Measurements from ENCODE around the gene TAC3. TPM values are rescaled to one million over a fixed set of nuclear protein-coding genes. Genes with fewer than 3 reads are reported as not detected.
A peak's percentile ranks its signal among the peaks of the same experiment; 100 is the strongest.
"Not testable (repeated sequence)": the region's sequence is repeated elsewhere in the genome, so short reads cannot be mapped to it uniquely, and the experiment has no call there.

TAC3 gene
- total RNA-seq = not detected in 2 replicates

DNA sequence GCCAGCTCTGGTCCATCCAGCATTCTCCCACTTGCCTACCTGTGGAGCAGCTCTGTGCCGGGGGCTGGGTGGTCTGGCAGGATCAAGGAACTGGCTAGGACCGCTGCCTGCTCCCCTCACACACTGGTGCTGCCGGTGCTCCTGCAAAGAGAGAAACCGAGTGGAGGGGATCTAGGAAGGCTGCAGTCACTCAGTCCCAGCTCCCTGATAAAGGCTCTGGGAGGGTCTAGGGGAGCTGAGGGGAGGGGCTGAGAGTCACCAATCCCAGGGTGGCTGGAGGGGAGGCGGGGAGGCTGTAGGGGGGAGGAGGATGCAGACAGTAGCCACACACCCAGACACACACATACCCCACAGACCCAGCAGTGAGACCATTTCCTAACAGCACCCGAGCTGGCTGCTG lies at the start of gene TAC3:
TAC3 (minus strand) TSS at position 182 of the 400 bp plus-strand sequence. CDS start 732 bp downstream, outside the sequence.
- no peak for DNase-seq (ENCODE audit: low read depth in 2 of 2)

DNA sequence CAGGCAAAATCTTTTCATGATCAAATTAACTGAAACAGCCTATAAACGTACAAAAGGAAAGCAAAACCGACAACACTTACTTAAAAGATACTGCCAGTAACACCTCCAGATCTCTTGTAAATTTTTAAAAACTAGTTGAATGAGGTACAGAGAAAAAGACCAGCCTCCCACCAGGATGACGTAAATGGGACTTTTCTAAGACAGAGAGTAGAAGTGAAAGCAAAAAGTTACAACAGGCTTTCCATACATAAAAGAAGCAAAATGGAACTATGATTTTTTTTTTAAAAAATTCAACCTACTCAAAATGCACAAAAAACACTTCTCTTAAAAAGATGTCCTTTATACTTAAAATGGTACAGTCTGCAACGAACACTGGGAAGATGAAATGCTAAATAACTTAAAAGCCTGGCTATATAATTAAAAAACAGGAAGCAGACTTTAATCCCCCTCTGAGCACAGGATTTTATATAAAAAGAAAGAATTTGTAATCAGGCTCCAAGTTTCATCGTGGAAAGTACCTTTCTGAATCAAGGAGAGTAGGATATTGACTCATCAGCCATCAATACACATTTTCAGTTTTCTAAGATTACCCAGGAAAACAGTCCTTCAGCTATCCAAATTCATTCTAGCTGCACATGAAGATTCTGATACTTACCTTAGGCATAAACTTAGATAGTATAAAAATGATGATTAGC lies 47.8 kb upstream of the TAC3 start:
- DNase-seq (ENCODE audit: low read depth in 2 of 2) = peak in 1 of 2 donors; percentile 30

DNA sequence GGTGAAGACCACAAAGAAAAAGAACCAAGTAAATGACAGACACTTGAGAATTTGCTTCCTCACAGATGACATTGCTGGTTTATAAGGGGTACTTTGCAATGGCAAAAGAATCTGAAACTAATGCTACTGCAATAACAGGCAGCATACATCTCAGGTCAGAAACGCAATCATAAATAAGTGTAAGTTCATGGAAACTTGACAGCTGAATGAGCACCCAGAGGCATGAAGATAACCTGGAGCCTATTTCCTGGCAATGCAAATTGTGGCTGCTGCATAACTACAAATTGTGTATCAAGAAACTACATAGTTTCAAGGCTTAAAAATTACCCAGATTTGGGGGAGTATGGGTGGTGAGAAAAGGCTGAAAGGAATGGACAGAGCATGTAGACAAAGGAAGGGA lies 42.1 kb upstream of the TAC3 start:
- no peak for DNase-seq (ENCODE audit: low read depth in 2 of 2)

DNA sequence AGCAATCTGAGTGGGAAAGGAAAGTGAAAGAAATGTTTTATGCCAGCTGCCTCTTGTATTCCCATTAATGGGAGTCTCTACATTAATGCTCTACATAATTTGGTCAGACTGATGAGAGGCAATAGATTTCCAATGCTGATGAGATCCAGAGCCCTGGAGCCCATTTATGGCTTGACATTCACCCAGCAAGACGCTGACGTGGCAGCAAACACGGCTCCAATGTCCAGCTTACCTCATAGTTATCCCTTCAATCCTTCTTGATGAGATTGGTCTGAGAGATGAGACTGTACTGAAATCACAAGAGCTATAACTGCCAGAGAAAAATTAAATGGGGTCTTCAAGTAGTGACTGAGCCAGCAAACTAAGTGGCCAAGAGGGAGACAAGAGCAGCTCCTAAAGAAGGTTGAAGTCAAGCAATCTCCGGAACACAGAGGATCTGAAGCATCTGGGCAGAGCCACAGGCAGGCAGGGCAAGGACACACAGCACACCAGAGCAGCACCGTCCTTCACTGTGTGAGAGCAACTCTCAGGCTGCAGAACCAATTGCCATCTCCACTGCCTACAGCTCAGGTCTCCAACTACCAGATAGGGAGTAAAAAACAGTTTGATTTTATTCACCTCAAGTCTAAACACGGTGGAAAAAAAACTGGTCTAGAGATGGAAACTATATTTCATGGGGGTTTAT lies 40.9 kb upstream of the TAC3 start:
- no peak for DNase-seq (ENCODE audit: low read depth in 2 of 2)

DNA sequence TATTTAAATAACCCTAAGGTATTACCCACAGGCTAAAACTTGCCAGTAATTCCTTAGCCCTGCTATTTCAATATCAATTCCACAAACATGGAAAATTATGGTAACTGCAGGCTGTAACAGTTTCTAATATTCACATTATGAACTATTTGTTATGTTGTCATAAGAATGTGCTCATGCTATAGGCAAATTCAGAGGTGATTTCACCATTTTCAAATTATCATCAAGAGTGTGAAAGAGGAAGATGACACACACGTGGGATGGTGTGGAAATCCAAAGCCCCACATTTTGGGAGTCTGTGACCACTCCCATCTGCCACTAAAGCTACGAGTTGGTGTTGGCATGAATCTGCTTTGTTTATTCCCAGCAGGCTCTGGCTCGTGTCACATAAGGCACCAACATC lies 39.5 kb upstream of the TAC3 start:
- DNase-seq (ENCODE audit: low read depth in 2 of 2) = no peak

DNA sequence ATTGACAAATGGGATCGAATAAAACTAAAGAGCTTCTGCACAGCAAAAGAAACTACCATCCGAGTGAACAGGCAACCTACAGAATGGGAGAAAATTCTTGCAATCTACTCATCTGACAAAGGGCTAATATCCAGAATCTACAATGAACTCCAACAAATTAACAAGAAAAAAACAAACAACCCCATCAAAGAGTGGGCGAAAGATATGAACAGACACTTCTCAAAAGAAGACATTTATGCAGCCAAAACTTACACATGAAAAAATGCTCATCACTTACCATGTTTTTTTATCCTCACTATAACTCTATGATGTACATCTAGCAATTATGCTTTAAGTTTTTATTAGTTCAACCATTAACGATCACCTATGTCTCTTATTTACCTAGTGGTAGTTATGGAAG lies 37.6 kb upstream of the TAC3 start:
- not testable (repeated sequence) for DNase-seq (ENCODE audit: low read depth in 2 of 2)

DNA sequence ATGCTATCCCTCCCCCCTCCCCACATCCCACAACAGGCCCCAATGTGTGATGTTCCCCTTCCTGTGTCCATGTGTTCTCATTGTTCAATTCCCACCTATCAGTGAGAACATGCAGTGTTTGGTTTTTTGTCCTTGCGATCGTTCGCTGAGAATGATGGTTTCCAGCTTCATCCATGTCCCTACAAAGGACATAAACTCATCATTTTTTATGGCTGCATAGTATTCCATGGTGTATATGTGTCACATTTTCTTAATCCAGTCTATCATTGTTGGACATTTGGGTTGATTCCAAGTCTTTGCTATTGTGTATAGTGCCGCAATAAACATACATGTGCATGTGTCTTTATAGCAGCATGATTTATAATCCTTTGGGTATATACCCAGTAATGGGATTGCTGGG lies 36.8 kb upstream of the TAC3 start:
- not testable (repeated sequence) for DNase-seq (ENCODE audit: low read depth in 2 of 2)

DNA sequence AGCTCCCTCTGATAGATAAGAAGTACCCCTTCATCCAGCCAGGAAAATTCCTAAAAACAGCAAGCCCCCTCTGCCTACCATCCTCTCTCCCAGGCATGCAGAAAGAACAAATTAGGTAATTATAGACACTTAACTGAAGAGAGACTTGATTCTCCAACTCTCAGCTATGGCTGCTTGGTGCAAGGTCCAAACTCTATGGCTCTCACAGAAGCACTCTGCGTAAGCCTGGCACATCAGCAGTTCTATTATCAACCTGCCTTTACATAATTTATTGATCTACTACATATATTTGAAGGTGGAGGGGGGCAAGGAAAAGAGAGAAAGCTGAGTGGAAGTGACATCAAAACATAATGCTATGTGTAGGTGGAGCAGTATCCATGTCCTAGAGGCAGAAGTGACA lies 34.7 kb upstream of the TAC3 start:
- no peak for DNase-seq (ENCODE audit: low read depth in 2 of 2)

DNA sequence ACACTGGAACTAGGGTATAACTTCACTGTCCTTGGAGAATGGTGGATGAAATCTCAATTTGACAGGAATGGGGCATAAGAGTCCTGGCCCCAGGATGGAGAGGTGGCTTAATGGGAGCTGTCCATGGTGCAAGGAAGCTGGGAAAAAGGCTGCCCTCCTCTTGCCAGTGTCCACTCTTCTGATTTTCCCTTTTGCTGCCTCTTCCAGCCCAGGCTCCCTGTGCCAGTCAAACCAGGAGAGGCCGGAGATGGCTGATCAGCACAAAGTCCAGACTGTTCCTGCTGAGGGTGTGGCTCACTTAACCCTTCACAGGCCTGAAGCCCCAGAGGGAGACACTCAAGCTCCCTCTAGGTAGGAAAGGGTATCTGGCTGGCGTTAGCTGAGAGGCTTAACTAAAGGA lies 33.6 kb upstream of the TAC3 start, which contains the start of gene MYO1A:
MYO1A (minus strand) TSS at position 240 of the 400 bp plus-strand sequence. CDS start 1,806 bp downstream, outside the sequence.
- peak in 1 of 2 donors; percentile 16 for DNase-seq (ENCODE audit: low read depth in 2 of 2)

DNA sequence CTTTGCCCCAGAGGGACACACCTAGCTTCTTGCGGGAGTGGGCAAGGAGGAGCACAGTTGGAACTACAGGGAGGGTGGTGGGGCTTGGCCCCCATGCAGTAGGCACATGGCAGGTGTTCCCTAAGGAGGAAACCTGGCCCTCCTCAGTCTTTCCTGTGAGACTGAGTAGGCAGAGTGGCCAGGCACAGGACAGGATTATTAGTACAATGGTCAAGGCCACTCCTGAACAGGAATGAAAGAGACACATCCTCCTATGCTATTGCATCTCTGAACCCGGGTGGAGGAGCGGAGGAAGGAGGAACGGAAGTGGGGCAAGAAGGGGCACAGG lies 32.8 kb upstream of the TAC3 start:
- no peak for DNase-seq (ENCODE audit: low read depth in 2 of 2)

DNA sequence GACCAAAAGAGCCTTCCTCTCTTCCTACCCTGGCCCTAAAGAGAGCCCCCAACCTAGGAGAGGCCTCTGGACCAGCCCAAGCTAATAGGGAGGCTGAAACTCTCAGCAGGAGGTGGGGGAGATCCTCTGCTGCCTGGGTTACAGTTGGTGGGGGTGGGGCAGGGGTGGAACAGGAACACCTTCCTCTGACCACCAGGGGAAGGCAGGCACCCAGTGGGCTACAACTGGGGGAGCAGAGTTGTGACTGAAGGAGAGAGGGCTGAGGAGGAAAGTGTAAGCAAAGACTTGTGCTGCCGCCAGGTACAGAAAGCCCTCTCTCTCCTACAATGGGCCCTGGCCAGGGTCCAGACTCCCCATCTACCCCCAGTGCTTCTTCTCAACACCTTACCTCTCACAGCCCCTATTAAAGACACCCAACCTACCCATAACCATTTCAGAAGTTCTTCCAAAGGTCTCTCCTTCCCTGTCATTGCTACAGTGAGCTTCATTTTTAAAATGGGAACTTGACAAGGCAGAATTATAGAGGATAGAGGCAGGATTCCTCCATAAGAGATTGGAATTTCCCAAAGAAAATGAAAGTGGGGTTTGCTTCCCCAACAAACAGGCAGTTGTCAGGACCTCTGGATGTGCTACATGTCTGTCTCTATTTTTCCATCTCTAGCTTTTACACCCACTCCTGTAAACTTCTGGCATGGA lies 32.2 kb upstream of the TAC3 start:
- no peak for DNase-seq (ENCODE audit: low read depth in 2 of 2)

DNA sequence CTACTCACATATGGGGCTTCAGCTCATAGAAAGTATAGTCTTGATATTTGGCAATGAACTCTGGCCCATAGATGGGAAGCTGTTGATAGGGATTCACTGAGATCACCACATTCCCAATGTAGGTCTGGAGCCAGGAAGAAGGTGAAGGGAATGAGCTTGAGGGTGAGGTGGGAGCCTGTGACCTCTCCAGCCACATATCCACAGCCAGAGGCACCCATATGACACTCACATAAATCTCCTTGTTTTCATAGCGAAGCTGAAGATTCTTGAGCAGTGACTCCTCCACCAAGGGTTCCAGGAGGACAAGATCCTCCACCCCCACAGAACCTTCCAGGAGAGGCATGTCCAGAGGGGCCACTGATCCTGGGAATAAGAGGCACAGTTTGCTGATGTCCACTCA lies 31.7 kb upstream of the TAC3 start:
- no peak for DNase-seq (ENCODE audit: low read depth in 2 of 2)

DNA sequence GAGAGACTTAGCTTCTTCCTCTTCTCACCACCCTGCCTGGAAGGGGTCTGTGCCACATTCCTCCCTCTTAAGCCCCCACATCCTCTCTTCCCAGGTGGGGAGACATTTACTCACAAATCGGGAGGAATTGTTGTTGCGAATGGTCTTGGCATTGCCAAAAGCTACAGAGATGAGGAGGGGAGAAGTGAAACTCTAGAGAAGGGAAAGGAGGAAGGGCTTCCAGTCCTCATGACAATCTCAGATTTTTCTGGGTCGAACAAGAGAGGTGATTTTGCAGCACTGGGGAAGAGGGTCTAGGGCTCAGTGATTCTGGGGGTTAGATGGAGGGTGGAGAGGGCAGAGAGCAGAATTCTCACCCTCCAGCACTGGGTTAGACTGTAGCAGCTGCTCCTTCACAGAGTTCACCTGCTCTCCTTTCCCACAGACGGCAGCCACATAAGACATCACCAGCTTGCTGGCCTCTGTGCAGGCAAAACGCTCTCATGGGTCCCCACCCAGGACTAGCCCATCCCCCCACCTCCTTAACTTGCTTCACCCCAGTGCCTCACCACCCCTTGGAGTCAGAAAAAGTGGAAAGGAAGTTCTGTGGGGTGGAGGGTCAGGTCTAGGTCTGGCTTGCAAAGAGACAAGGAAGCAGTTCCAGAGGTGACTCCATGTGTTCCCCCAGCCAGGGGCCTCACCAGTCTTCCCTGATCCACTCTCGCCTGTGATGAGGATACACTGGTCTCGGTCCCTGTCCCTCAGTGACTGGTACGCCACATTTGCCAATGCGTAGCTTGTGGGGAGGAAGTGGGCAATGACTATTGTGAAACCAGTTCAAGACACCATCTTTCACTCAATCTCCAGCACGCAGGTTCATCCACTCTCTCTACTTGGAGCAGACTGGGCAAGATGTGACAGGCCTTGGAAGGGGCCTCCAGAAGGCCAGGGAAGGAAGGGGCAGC lies 30.9 kb upstream of the TAC3 start:
- no peak for DNase-seq (ENCODE audit: low read depth in 2 of 2)

DNA sequence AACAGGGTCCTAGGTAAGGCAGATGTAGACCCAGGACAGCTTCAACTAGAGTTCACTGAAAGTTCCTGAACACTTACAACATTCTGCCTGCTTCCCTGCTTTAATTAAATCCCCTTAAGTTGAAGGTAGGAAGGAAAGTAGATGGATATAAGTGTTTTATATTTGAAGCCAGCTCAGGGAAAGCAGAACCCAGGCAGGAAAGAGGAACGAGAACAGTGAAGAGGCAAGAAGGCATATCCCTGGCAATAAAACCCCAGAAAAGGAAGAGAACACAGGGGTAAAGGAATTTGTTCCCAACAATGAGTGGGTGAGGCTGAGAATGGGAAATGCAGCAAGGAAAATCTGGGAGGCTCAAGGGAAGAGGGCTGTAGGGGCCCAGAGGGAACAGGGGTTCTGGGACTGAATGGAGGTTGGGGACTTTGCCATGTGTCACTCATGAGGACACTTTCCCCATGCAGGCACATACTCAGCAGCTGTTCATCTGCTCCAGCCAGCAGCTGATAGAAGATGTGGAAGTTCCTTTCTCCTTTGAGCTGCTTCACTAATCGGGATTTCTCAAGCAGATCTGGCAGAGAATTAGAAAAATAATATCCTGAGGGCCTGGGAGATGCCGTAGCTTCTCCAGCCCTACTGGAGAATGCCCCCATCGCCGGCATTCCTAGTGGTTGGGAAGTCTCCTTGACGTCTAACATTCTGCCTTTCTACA lies 29.9 kb upstream of the TAC3 start:
- no peak for DNase-seq (ENCODE audit: low read depth in 2 of 2)

DNA sequence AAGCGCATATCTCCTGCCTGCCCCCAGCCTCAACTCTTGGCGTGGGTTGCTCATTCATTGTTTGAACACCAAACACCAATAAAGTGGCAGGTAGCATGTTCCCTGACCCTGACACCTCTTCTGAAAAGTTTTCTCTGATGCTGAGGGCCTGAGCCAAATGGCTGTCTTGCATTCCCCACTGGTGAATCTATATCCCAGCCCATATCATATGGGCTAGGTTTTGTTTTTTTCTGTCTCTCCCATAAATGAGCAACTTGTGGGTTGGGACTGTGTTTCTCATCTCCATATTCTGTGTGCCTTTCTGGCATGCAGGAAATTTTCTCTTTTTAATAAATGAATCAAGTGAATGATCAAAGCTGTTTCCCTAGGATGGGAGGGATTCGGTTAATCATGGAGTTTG lies 28.6 kb upstream of the TAC3 start:
- no peak for DNase-seq (ENCODE audit: low read depth in 2 of 2)

DNA sequence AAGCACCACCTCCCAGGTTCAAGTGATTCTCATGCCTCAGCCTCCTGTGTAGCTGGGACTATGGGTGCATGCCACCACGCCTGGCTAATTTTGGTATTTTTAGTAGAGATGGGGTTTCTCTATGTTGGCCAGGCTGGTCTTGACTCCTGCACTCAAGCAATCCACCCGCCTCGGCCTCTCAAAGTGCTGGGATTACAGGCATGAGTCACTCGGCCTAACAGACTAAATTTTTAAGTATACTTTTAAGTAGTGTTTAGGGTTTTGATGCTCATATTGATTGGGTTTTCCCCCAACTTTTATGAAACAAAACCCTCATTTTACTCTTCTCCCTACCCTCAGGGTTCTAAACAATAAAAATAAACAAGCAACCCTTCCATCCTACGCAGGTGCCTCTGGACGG lies 28.1 kb upstream of the TAC3 start:
- no peak for DNase-seq (ENCODE audit: low read depth in 2 of 2)

DNA sequence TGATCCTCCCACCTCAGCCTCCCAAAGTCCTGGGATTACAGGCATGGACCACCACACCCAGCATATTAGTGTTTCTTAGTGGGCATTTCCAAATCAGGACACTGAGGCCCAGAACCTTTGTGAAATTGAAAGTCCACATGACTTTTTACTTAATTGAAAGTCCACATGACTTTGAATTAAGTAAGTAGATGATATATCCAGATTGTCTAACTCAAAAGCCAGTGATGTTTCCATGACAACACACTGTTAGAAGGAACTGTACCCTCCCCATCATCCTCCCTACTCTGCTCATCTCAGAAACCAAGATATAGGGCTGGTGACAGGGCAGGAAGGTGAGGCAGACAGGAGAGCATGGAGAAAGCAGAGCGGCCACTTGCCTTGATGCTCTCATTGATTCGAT lies 26.4 kb upstream of the TAC3 start:
- no peak for DNase-seq (ENCODE audit: low read depth in 2 of 2)

DNA sequence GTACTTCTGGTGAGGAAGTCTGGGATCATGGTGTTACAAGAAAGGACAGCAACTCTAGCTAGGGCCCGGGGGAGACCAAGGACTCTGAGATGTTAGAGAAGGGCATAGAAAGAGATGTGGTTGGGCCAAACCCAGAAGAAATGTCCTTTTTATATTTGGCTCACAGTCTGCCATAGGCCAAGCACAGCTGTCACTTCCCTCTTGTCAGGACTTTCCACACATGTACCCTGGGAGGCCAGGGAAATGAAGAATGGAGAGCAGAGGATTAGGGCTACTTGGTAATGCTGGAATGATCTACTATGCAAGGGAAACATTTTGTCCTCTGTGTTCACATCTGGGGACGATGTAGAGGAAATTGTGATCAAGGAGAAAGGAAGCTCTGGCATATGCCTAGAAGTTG lies 24.4 kb upstream of the TAC3 start:
- no peak for DNase-seq (ENCODE audit: low read depth in 2 of 2)

DNA sequence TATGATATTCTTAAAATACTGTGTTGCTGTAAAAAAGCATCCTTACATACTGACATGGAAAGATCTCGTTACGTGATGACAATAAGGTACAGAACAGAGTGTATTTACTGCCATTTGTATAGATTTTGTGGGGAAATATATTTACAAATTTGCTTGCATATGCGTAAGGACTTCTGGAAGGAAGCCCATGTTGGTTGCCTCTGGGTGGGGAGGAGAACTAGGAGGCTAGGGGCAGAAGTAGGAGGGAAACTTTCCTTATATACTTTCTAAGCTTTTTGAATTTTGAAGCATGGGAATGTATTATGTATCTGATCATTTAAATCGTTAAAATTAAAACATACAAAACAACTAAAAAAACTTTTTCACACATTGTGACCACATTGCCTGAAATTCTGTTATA lies 23.9 kb upstream of the TAC3 start:
- no peak for DNase-seq (ENCODE audit: low read depth in 2 of 2)

DNA sequence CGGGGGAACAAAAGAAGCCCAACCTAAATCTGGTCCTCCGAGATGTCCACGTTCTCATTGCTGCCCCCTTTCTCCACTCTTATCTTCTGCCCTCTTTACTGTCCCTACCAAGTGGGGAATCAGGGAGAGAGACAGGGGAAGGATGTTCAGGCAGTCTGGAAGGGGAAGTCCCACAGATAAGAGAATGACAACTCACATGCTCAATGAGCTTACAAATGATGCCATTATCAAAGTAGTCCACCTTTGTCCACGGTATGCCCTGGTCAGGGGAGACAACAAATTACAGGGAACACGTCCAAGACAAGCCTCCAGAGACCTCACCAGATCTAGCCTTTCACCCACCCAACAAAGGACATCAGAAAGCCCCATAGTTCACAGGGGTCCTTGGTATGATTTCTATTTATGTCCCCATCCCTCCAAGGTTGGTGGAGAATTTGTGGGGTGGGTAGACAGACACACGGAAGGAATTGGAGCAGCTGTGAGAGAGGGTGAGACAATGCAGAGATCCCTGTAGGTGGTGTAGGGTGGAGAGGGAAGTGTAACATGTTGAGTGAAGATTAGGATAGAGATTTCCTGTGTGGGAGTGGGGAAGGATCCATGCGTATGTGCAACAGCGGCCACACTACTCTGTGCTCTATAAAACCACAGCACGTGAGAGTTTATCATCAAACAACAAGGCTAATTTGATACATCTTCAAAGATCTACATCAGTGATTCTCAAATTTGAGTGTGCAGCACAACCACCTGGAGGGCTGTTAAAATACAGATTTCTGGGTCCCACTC lies 22.9 kb upstream of the TAC3 start:
- no peak for DNase-seq (ENCODE audit: low read depth in 2 of 2)
